Osteoblast (primary cell): ENCODE data around the gene CCL18. TPM values are rescaled to one million over a fixed set of nuclear protein-coding genes. Genes with fewer than 3 reads are reported as not detected.
"Not testable (repeated sequence)": the region's sequence is repeated elsewhere in the genome, so short reads cannot be mapped to it uniquely, and the experiment has no call there.

Experiments used
- DNase-seq: peaks from one replicate; pipeline ENCODE4 v3.0.0; 2011; ENCODE audit warnings: low spot score, mixed read lengths; ENCODE audit not compliant: insufficient read length; ENCODE audit errors: missing footprints
- H2AFZ ChIP-seq: 2 replicates; pipeline ENCODE4 v1.6.0; 2011; ENCODE audit warnings: mild to moderate bottlenecking, low read length
- H3K27ac ChIP-seq: 2 replicates; pipeline ENCODE4 v1.5.1; 2011; ENCODE audit warnings: mild to moderate bottlenecking, low read depth, low read length, moderate library complexity
- H3K27me3 ChIP-seq: 2 replicates; pipeline ENCODE4 v1.6.0; 2012; ENCODE audit warnings: mild to moderate bottlenecking, control low read depth, inconsistent platforms, low read length, moderate library complexity; ENCODE audit not compliant: insufficient read depth
- H3K36me3 ChIP-seq: 2 replicates; pipeline ENCODE4 v1.5.1; 2011; ENCODE audit warnings: mild to moderate bottlenecking, low read length, control low read depth, moderate library complexity; ENCODE audit not compliant: insufficient read depth
- H3K4me1 ChIP-seq: 2 replicates; pipeline ENCODE4 v1.5.1; 2011; ENCODE audit warnings: mild to moderate bottlenecking, low read length, control low read depth, moderate library complexity; ENCODE audit not compliant: insufficient read depth
- H3K4me2 ChIP-seq: 2 replicates; pipeline ENCODE4 v1.6.0; 2011; ENCODE audit warnings: mild to moderate bottlenecking, low read length; ENCODE audit not compliant: insufficient read depth
- H3K4me3 ChIP-seq: fragments of 200-600 bp; sonication (generic); 3 replicates; pipeline ENCODE4 v1.5.1; 2012; ENCODE audit warnings: mild to moderate bottlenecking, low read length, inconsistent platforms; ENCODE audit not compliant: insufficient read depth
- H3K79me2 ChIP-seq: 2 replicates; pipeline ENCODE4 v1.6.0; 2012; ENCODE audit warnings: mild to moderate bottlenecking, low read length, control low read depth, inconsistent platforms; ENCODE audit not compliant: insufficient read depth
- H3K9me3 ChIP-seq: 2 replicates; pipeline ENCODE4 v1.5.1; 2011; ENCODE audit warnings: low read depth, low read length, control low read depth
- H4K20me1 ChIP-seq: 2 replicates; pipeline ENCODE4 v1.6.0; 2012; ENCODE audit warnings: mild to moderate bottlenecking, low read length, control low read depth; ENCODE audit not compliant: insufficient read depth
- total RNA-seq: library from RNA; depleted of rRNA; stranded (reverse); fragments of >200 nt; gene quantifications from 2 replicates; pipeline ENCODE4 v1.2.3, GENCODE V29; 2012
- TF ChIP-seq, protein P1 (sequence below): IDR thresholded peaks from 2 replicates; pipeline ENCODE4 v1.5.1; 2011; ENCODE audit warnings: mild to moderate bottlenecking, low read depth, low read length, moderate library complexity; ENCODE audit errors: extremely low read depth

The CCL18 gene
- total RNA-seq, 1 donor, result 0.36 TPM

DNA sequence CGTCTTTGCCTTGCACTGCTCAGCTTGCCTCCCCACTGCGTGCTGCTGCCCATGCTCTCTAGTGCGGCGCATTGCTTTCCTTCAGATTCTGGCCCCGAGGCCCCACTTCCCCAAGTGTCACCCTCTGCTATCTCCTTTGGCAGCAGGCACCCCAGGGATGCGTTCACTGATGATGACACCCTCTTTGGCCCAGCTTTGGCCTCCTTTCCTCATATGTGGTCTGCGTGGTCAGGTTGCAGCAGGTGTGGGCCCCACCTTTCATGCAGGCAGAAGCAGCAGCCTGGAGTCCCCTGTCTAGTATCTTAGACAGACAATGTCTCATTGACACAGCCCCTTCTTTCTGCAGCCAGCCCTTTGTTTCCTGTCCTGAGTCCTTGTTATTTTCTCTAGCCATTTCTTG lies 30.7 kb downstream of the CCL18 start:
- Histone ChIP-seq H3K27ac (no peak overlapping the region), H3K4me3 (no peak overlapping the region)
- TF ChIP-seq, protein P1, sequence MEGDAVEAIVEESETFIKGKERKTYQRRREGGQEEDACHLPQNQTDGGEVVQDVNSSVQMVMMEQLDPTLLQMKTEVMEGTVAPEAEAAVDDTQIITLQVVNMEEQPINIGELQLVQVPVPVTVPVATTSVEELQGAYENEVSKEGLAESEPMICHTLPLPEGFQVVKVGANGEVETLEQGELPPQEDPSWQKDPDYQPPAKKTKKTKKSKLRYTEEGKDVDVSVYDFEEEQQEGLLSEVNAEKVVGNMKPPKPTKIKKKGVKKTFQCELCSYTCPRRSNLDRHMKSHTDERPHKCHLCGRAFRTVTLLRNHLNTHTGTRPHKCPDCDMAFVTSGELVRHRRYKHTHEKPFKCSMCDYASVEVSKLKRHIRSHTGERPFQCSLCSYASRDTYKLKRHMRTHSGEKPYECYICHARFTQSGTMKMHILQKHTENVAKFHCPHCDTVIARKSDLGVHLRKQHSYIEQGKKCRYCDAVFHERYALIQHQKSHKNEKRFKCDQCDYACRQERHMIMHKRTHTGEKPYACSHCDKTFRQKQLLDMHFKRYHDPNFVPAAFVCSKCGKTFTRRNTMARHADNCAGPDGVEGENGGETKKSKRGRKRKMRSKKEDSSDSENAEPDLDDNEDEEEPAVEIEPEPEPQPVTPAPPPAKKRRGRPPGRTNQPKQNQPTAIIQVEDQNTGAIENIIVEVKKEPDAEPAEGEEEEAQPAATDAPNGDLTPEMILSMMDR, result no peak

DNA sequence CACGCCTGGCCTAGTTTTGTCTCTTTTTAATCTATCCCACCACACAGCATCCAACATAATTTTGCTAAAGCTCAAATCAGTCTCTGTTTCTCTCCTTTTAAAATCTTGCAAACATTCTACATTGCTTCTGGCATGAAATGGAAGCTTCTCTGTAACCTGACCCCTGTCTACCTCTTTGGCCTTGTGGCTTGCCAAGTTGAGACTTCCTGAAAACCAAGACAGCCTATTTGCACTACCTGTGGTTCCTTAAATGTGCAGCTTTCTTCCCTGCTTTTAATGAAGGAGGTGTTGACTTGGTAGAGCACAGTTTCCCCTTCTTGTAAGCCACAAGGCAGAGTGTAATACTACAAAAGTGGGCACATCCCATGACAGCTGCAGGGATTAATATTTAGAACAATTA lies 31.9 kb downstream of the CCL18 start:
- H2AFZ ChIP-seq, result no peak overlapping the region
- no peak for DNase-seq
- no peak overlapping the region for H3K4me3 ChIP-seq
- H3K4me2 ChIP-seq, result no peak overlapping the region
- H3K79me2 ChIP-seq, result no peaks in the 10 kb centered on the region
- H3K36me3 ChIP-seq, result no peaks in the 10 kb centered on the region
- no peaks in the 10 kb centered on the region for H3K9me3 ChIP-seq
- H3K27me3 ChIP-seq, result no peaks in the 10 kb centered on the region
- H3K4me1 ChIP-seq, result no peaks in the 10 kb centered on the region
- TF ChIP-seq, protein P1, result no peak
- H3K27ac ChIP-seq, result no peak overlapping the region
- no peaks in the 10 kb centered on the region for H4K20me1 ChIP-seq

More for the DNA sequence above, 30.7 kb downstream of the CCL18 start:
- no peak for DNase-seq
- Histone ChIP-seq H2AFZ (no peak overlapping the region), H3K36me3 (no peaks in the 10 kb centered on the region), H4K20me1 (no peaks in the 10 kb centered on the region), H3K79me2 (no peaks in the 10 kb centered on the region), H3K4me2 (no peak overlapping the region), H3K4me1 (peaks cover 3% of the 10 kb centered on the region), H3K27me3 (no peaks in the 10 kb centered on the region), H3K9me3 (no peaks in the 10 kb centered on the region)

DNA sequence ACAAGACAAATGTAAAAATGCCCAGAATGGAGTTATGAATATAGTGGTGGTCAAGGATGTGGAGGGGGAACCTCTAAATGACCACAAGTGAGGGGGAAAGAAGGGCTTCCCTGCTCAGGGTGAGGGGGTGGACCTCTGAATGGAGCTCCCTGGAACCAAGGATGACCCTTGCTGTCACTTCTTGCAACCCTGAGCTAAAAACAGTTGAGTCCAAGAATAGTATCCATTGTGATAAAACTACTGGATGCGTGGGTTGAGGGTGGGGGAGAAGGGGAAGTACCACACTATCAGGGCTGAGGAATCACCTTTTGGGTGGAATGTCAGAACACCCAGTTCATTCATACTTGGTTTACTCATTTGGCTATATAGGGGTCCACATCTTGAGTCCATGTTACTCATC lies 34.9 kb downstream of the CCL18 start:
- not testable (repeated sequence) for H3K36me3 ChIP-seq, H3K79me2 ChIP-seq, DNase-seq, H3K9me3 ChIP-seq, H3K27me3 ChIP-seq, H3K27ac ChIP-seq, H3K4me3 ChIP-seq, H3K4me1 ChIP-seq, H3K4me2 ChIP-seq, H2AFZ ChIP-seq, H4K20me1 ChIP-seq

DNA sequence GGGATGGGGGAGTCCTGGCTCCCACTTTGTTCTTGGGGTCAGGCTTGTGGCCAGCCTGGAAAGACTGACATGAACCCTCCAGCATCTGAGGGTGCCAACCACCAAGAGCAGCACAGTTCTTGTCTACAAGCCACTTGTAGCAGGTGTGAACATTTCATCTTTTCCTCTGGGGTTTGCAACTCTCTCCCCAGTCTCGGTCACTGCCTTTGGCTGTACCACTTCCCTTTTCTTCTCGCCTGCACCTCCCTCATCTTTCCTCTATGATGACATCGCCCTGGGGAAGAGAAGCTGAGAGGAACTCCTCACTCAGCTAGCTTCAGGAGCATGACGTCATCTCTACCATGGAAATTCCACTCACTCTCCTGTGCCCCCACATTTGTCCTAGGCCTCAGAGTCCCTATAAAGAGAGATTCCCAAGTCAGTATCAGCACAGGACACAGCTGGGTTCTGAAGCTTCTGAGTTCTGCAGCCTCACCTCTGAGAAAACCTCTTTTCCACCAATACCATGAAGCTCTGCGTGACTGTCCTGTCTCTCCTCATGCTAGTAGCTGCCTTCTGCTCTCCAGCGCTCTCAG lies 39.4 kb downstream of the CCL18 start, which contains the start of gene CCL4:
Gene CCL4 (plus strand): TSS at position 427 of the 575 bp plus-strand sequence. CDS start 79 bp downstream, at position 506.
- H3K9me3 ChIP-seq, H3K4me1 ChIP-seq, DNase-seq, H3K27me3 ChIP-seq, H3K36me3 ChIP-seq, H3K27ac ChIP-seq, H3K4me2 ChIP-seq, H2AFZ ChIP-seq, H4K20me1 ChIP-seq, H3K79me2 ChIP-seq, H3K4me3 ChIP-seq: not testable (repeated sequence)

DNA sequence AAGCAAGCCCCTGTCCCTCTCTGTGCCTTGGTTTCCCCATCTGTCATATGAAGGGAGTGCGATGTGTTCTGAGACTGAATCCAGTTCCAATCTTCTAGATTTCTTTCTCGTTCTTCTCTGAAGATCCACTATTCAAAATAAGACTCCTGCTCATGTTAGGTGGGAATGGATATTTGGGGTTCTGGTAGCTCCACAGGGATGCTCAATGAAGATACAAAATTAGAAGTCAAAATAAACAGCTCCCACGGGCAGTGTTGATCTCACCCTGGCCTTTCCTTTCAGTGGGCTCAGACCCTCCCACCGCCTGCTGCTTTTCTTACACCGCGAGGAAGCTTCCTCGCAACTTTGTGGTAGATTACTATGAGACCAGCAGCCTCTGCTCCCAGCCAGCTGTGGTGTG lies 40.2 kb downstream of the CCL18 start:
- H3K79me2 ChIP-seq, result not testable (repeated sequence)

More for the DNA sequence above, 40.2 kb downstream of the CCL18 start:
- H3K4me2 ChIP-seq, H3K27me3 ChIP-seq, H3K27ac ChIP-seq, H4K20me1 ChIP-seq, H3K36me3 ChIP-seq, H3K4me3 ChIP-seq, H3K4me1 ChIP-seq, H3K9me3 ChIP-seq, H2AFZ ChIP-seq, DNase-seq: not testable (repeated sequence)
